HT1080 (cell line): Measurements from ENCODE around the gene NFIX. TPM values are rescaled to one million over a fixed set of nuclear protein-coding genes. Genes with fewer than 3 reads are reported as not detected.

Source experiments
- DNase-seq: peaks from one replicate; pipeline ENCODE4 v3.0.0-alpha.2; 2015; ENCODE audit warnings: low read depth
- total RNA-seq: library from RNA; depleted of rRNA; stranded (reverse); fragments of >200 nt; shearing (Covaris generic); gene quantifications from 2 replicates; pipeline ENCODE4 v1.2.3, GENCODE V29; 2014

NFIX gene
- total RNA-seq, 1 experiment from 2014 or later, result 21.7 TPM

- DNase-seq, result no peak
These were observed 95.4 kb downstream of the NFIX start for GRCh38 chr19:13090511-13091231.

DNA sequence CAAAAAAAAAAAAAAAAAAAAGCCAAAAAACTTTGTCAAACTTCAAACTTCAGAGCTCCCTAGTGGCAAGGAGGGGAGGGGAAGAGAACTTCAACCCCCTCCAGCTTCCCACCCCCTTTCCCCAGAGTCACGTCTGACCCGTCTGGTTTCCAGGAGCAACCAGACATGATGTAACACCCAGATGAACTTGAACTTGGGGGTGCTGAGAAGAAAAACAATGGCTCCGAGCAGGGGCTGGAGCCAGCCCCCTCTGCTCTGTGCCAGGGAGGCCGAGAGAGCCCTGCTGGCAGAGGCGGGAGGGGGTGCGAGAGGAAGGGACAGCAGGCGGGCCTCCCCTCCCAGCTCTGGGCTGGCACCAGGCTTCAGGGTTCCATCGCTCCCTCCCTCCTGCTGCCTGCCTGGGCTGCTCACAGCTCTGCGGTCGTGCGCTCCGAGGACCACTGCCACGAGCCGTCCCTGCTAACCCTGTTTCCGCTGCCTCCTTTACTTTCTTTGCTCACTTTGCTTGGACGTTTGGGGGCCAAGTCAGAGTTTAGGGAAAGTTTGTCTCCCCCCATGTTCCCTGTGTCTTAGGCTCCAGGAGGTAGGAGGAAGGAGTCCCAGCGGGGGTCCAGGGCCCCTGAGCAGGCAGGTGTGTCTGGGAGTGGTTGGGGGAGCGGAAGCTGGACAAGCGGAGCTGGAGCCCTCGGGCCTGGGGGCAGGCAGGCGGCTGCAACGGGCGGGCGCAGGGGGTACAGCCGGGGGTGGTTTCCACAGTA lies 96.3 kb downstream of the NFIX start:
- DNase-seq, result no peak

DNA sequence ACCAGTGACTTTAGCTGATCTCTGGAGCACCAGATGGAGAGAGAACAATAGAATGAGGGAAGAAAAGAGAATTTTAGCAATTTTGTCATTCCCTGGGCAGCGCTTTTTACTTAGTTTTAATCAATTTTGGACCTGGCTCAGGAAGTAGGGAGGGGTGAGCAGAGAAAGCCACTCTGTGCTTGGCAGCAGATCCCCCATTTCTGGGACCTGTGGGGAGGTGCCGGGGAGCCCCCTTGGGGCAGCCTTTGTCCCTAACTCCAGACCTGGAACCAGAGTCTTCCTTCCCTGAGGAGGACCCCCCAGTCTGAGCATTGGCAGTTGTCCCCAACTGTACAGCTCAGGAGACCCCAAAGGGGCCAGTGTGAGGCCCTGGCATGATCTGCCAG lies 96.9 kb downstream of the NFIX start:
- DNase-seq, result no peak

- DNase-seq, result no peak
These were observed 97.4 kb downstream of the NFIX start for GRCh38 chr19:13092606-13093235.

DNA sequence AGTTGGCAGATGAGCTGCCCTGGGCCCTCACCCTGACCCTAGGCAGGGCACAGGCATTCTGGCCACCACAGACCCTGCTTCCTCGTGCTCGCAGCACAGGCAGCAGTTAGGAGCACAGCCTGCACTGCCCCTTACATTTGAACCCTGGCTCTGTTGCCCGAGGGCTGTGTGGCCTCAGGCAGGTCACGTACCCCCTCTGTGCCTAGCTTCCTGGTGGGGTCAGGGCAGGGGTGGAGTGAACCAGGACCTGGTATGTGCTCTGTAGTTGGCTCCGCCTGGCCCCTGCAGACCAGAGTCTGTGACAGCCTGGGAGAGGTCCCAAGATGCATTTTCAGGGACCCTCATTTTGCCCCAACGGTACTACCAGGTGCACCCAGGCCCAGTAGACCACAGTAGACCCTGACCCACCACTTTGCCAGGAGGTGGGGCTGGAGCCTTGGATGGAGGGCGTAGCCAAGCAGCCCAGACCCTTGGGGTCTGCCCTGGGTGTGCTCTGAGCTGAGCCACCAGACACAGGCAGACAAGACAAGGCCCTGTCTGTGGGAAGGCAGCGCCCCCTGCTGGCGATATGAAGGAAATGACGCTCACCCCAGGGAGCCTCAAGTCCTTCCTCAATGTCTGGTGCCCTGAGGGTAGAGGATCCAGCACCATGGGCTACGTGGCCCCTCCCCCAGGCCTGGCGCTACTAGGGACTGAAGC lies 98.3 kb downstream of the NFIX start:
- peak; percentile 78 for DNase-seq

- DNase-seq, result no peak
These were observed 98.8 kb downstream of the NFIX start for GRCh38 chr19:13094106-13094504.

- no peak for DNase-seq
These were observed 99.6 kb downstream of the NFIX start for GRCh38 chr19:13094771-13095392.

DNA sequence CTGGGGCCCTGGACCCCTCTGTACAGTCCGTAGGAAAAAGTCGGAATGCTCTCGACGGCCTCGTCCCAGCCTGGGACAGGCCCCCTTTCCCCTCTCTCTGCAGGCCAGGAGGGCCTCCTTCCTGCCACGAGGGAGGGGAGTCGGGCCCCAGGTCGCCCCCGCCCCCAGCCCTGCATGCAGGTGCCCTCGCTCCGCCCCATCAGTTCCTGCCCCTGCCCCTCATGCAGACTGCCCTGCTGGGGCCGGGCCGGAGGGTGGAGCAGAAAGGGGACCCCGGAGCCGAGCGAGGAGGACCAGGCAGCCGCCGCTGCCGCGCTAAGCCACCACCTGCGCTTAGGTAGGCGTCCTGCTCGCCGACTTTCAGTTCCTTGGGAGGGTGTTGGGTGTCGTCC lies 100.1 kb downstream of the NFIX start:
- DNase-seq, result no peak

- DNase-seq, result no peak
These were observed 101.0 kb downstream of the NFIX start for GRCh38 chr19:13095934-13096927.

GRCh38 chr19:13097033-13097462 lies 101.8 kb downstream of the NFIX start:
- DNase-seq, result no peak

DNA sequence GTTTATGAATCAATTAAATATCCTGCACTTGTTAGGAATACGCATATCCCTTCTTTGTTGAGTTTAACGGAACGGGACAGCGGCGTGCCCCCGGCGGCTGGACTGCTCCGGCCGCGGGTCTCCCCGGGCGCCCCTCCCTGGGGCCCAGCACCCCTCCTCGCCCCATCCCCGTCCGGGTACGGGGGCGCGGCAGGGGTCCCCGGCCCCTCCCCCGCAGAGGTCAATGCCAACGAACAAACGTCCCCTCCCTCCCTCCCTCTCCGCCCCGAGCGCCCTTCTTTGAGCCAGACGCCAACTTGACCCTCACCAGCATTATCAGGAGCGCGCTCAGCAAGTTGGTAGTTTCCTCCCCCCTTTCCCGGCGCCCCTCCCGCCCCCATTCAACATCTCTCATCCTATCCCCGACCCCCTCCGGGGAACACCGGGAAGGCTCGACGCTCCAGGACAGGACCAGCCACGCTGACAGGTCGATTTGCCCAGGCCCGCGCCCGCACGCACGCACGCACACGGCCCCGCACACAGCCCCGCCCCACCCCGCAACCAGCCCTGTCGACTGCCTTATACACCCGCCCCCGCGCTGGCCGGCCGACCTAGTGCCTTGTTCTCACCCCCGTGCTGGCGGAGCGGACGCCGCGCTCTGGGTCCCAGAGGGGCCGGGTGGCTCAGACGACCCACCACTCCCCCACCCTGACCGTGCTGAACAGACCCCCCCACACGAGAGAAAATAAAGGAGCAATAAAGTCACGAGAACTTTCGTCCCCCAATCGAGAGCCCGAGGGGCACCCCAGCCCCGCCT lies 102.4 kb downstream of the NFIX start:
- no peak for DNase-seq

- DNase-seq, result no peak
These were observed 103.2 kb downstream of the NFIX start for GRCh38 chr19:13098277-13099072.

GRCh38 chr19:13099073-13099999 lies 104.1 kb downstream of the NFIX start:
- DNase-seq, result no peak

- no peak for DNase-seq
These were observed 104.8 kb downstream of the NFIX start for GRCh38 chr19:13100031-13100588.

- DNase-seq, result no peak
These were observed 105.7 kb downstream of the NFIX start for GRCh38 chr19:13100841-13101589.
